Endothelial cell (in vitro differentiated cells): ENCODE results near the gene B3GNT7. TPM values are rescaled to one million over a fixed set of nuclear protein-coding genes. Genes with fewer than 3 reads are reported as not detected.
"Not testable (repeated sequence)": the region's sequence is repeated elsewhere in the genome, so short reads cannot be mapped to it uniquely, and the experiment has no call there.

Experiments
- DNase-seq: peaks from one replicate; pipeline ENCODE4 v3.0.0; 2021; ENCODE audit warnings: low spot score
- H3K27ac Mint-ChIP-seq: one replicate; pipeline ENCODE4 v1.8.0; 2021; ENCODE audit warnings: mixed read lengths, inconsistent platforms; ENCODE audit not compliant: unreplicated experiment
- H3K27me3 Mint-ChIP-seq: one replicate; pipeline ENCODE4 v1.8.0; 2021; ENCODE audit warnings: mild to moderate bottlenecking, moderate library complexity, mixed read lengths, inconsistent platforms; ENCODE audit not compliant: unreplicated experiment
- H3K36me3 Mint-ChIP-seq: one replicate; pipeline ENCODE4 v1.8.0; 2021; ENCODE audit warnings: mild to moderate bottlenecking, low read depth, mixed read lengths, inconsistent platforms; ENCODE audit not compliant: unreplicated experiment
- H3K4me1 Mint-ChIP-seq: one replicate; pipeline ENCODE4 v1.8.0; 2021; ENCODE audit warnings: mild to moderate bottlenecking, mixed read lengths, inconsistent platforms; ENCODE audit not compliant: unreplicated experiment
- H3K4me3 Mint-ChIP-seq: one replicate; pipeline ENCODE4 v1.8.0; 2021; ENCODE audit warnings: mild to moderate bottlenecking, mixed read lengths, inconsistent platforms; ENCODE audit not compliant: unreplicated experiment
- H3K9me3 Mint-ChIP-seq: one replicate; pipeline ENCODE4 v1.8.0; 2021; ENCODE audit warnings: mixed read lengths, inconsistent platforms; ENCODE audit not compliant: unreplicated experiment
- CTCF ChIP-seq: fragments of 200-600 bp; sonication (generic); IDR thresholded peaks from one replicate; pipeline ENCODE4 v1.5.0; 2021; ENCODE audit warnings: antibody characterized with exemption; ENCODE audit not compliant: unreplicated experiment
- total RNA-seq: library from RNA; stranded (reverse); fragmentation: NEBNext Ultra II Directional; extraction: Animal tissue kit (Norgen Biotek cat#: 25700); gene quantifications from one replicate; pipeline ENCODE4 v1.2.1, GENCODE V29; 2021; ENCODE audit not compliant: unreplicated experiment

B3GNT7 gene
- total RNA-seq, 1 donor from 2014 or later: 5.3 TPM

- no peaks in the 10 kb centered on the region for H3K9me3 Mint-ChIP-seq
- H3K36me3 Mint-ChIP-seq: no peaks in the 10 kb centered on the region
- DNase-seq: no peak
- peaks cover 3% of the 10 kb centered on the region for H3K4me1 Mint-ChIP-seq
- H3K27ac Mint-ChIP-seq: no peak overlapping the region
- TF ChIP-seq CTCF: no peak
- H3K4me3 Mint-ChIP-seq: no peak overlapping the region
- H3K27me3 Mint-ChIP-seq: peaks cover 4% of the 10 kb centered on the region
These were observed 3.1 kb downstream of the B3GNT7 start for GRCh38 chr2:231398585-231398984.

- DNase-seq: no peak
- TF ChIP-seq CTCF: no peak
- H3K36me3 Mint-ChIP-seq: no peaks in the 10 kb centered on the region
- H3K27ac Mint-ChIP-seq: no peak overlapping the region
- no peak overlapping the region for H3K4me3 Mint-ChIP-seq
- no peaks in the 10 kb centered on the region for H3K9me3 Mint-ChIP-seq
- peaks cover 3% of the 10 kb centered on the region for H3K27me3 Mint-ChIP-seq
- H3K4me1 Mint-ChIP-seq: peaks cover 3% of the 10 kb centered on the region
These were observed 3.7 kb downstream of the B3GNT7 start for GRCh38 chr2:231399046-231399852.

GRCh38 chr2:231399853-231400680 lies 4.6 kb downstream of the B3GNT7 start:
- Mint-ChIP-seq H3K27ac (no peak overlapping the region), H3K36me3 (no peaks in the 10 kb centered on the region), H3K4me1 (peaks cover 3% of the 10 kb centered on the region), H3K4me3 (no peak overlapping the region), H3K9me3 (no peaks in the 10 kb centered on the region), H3K27me3 (peaks cover 3% of the 10 kb centered on the region)
- DNase-seq: no peak
- TF ChIP-seq CTCF: no peak

- not testable (repeated sequence) for H3K36me3 Mint-ChIP-seq, H3K27ac Mint-ChIP-seq, H3K9me3 Mint-ChIP-seq, H3K27me3 Mint-ChIP-seq, H3K4me1 Mint-ChIP-seq, H3K4me3 Mint-ChIP-seq, DNase-seq
These were observed 5.2 kb downstream of the B3GNT7 start for GRCh38 chr2:231400681-231401080.

- not testable (repeated sequence) for H3K9me3 Mint-ChIP-seq, H3K27ac Mint-ChIP-seq, H3K36me3 Mint-ChIP-seq, H3K27me3 Mint-ChIP-seq, H3K4me1 Mint-ChIP-seq, H3K4me3 Mint-ChIP-seq, DNase-seq
These were observed 5.6 kb downstream of the B3GNT7 start for GRCh38 chr2:231401101-231401500.

- not testable (repeated sequence) for H3K36me3 Mint-ChIP-seq, H3K27ac Mint-ChIP-seq, DNase-seq, H3K27me3 Mint-ChIP-seq, H3K4me3 Mint-ChIP-seq, H3K4me1 Mint-ChIP-seq, H3K9me3 Mint-ChIP-seq
These were observed 8.1 kb downstream of the B3GNT7 start for GRCh38 chr2:231403421-231404182.

GRCh38 chr2:231404183-231404578 lies 8.7 kb downstream of the B3GNT7 start:
- DNase-seq, H3K27me3 Mint-ChIP-seq, H3K4me3 Mint-ChIP-seq, H3K36me3 Mint-ChIP-seq, H3K9me3 Mint-ChIP-seq, H3K27ac Mint-ChIP-seq, H3K4me1 Mint-ChIP-seq: not testable (repeated sequence)
